HL-60 (cell line): ENCODE measurements around the gene FSTL5.

Source experiments
- DNase-seq, 2 experiments: peaks; one replicate each; pipeline ENCODE4 v3.0.0-alpha.2; 2010 to 2020; ENCODE audit warnings: low read depth in 1 of 2, low spot score in 1 of 2
- H3K27ac ChIP-seq: fragments of 250-450 bp; sonication (Bioruptor Pico); replicated peaks from 2 replicates; pipeline ENCODE4 v1.5.1; 2020; ENCODE audit warnings: mild to moderate bottlenecking, moderate library complexity
- H3K27me3 ChIP-seq: fragments of 250-450 bp; sonication (Bioruptor Pico); 2 replicates; pipeline ENCODE4 v1.5.1; 2021; ENCODE audit warnings: mild to moderate bottlenecking, moderate library complexity; ENCODE audit not compliant: insufficient read depth, poor library complexity, severe bottlenecking
- H3K4me3 ChIP-seq: replicated peaks from 2 replicates; pipeline ENCODE4 v1.5.1; 2011; ENCODE audit warnings: mild to moderate bottlenecking, control low read depth, low read length; ENCODE audit not compliant: insufficient read depth
- CTCF ChIP-seq: IDR thresholded peaks from one replicate; pipeline ENCODE4 v1.5.1; 2011; ENCODE audit warnings: low read length, control low read depth, inconsistent platforms; ENCODE audit not compliant: insufficient read depth
- GABPA ChIP-seq: IDR thresholded peaks from 2 replicates; pipeline ENCODE4 v1.6.1; 2012; ENCODE audit warnings: low read depth
- POLR2AphosphoS5 ChIP-seq: IDR thresholded peaks from 2 replicates; pipeline ENCODE4 v1.6.1; 2012; ENCODE audit warnings: low read depth
- REST ChIP-seq: IDR thresholded peaks from 2 replicates; pipeline ENCODE4 v1.6.1; 2012; ENCODE audit warnings: low read depth; ENCODE audit not compliant: insufficient replicate concordance
- SPI1 ChIP-seq: IDR thresholded peaks from 2 replicates; pipeline ENCODE4 v1.6.1; 2012; ENCODE audit warnings: low read depth, mild to moderate bottlenecking, borderline replicate concordance

FSTL5 gene

GRCh38 chr4:162075726-162076125, 88.1 kb downstream of the FSTL5 start:
- H3K4me3 ChIP-seq, result no peak overlapping the region
- TF ChIP-seq SPI1 (no peak), CTCF (no peak), GABPA (no peak), POLR2AphosphoS5 (no peak), REST (no peak)
- H3K27ac ChIP-seq, result no peak overlapping the region
- H3K27me3 ChIP-seq, result no peaks in the 10 kb centered on the region
- no peak for DNase-seq

GRCh38 chr4:162061214-162061613, 102.6 kb downstream of the FSTL5 start:
- H3K27ac ChIP-seq, result no peak overlapping the region
- no peak for TF ChIP-seq REST
- TF ChIP-seq SPI1, result no peak
- no peak for TF ChIP-seq CTCF
- TF ChIP-seq GABPA, result no peak
- no peak for TF ChIP-seq POLR2AphosphoS5
- no peaks in the 10 kb centered on the region for H3K27me3 ChIP-seq
- DNase-seq, result no peak
- no peak overlapping the region for H3K4me3 ChIP-seq

DNA sequence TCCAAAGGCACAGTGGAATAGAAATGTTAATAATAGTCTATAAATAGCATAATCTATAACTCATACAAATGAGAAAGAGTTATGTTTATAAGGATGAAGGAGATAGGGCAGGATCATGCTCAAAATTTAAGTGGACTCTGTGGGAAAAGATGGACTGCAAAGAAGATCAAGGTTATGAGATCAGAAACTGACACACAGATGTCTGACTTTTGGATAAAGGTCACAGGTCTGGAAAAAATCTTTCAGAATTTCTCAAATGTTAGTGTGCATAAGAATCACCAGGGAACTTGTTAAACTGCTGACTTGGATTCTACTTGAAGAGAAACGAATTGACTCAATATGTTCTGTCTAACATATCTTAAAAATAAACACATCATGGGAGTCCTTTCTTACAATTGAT, 104.1 kb downstream of the FSTL5 start:
- Histone ChIP-seq H3K4me3 (no peak overlapping the region), H3K27ac (no peak overlapping the region), H3K27me3 (no peaks in the 10 kb centered on the region)
- no peak for TF ChIP-seq SPI1
- DNase-seq, result no peak

GRCh38 chr4:162056990-162057389, 106.8 kb downstream of the FSTL5 start:
- Histone ChIP-seq H3K27ac (no peak overlapping the region), H3K4me3 (no peak overlapping the region)

More at GRCh38 chr4:162056990-162057389, 106.8 kb downstream of the FSTL5 start:
- TF ChIP-seq GABPA (no peak), POLR2AphosphoS5 (no peak), CTCF (no peak), SPI1 (no peak), REST (no peak)
- DNase-seq, result no peak
- H3K27me3 ChIP-seq, result no peaks in the 10 kb centered on the region
